GM21423 (cell line): Measurements from ENCODE around the gene VWA5B2.

Experiments
- ATAC-seq: cut with Tn5 transposase; IDR thresholded peaks from one replicate; pipeline ENCODE4 v1.9.1; 2021; ENCODE audit warnings: mild to moderate bottlenecking, moderate library complexity; ENCODE audit not compliant: unreplicated experiment

The VWA5B2 gene

DNA sequence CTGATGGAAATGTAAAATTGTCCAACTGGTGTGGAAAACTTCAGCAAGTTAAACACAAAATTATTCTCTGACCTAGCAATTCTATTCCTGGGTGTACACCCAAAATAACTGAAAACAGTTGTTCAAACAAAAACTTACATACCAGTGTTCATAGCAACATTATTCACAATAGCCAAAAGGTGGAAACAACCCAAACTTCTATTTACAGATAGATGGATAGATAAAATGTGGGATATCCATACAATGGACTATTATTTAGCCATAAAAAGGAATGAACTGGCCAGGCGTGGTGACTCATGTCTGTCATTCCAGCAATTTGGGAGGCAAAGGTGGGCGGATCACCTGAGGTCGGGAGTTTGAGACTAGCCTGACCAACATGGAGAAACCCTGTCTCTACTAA lies 6.9 kb upstream of the VWA5B2 start:
- ATAC-seq: no peak

DNA sequence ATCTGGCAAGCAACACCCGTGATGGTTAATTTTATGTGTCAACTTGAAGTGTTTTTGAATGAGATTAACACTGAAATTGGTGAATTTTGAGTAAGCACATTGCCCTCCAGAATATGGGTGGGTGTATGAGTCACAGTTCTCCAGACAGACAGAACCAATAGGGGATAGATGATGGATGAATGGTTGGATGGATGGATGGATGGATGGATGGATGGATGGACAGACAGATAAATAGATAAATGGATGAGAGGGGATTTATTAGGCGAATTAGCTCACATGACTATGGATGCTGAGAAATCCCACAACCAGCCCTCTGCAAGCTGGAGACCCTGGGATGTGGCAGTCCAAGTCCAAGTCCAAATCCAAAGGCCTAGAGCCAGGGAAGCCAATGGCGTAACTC lies 5.4 kb upstream of the VWA5B2 start:
- no peak for ATAC-seq

DNA sequence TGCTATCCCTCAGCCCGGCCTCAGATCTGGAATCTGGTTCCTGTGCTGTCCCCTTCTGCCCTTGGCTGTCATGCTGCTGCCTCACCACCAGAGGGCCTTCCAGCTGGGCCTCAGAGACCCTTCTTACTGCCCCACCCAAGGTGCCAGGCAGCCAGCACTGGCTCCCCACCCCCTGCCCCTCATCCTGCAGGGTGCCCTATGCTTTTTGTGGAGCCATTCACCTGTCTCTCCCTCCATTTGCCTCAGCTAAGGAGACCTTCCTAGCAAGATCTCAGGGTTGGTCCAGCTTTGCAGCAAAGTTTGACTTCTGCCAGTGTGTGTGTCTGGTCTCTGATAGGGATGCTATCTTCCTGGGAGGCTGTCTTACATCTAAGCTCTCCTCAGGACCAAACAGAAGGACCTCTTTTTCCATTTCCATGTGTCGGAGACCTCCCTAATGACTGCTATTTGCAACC lies 1.9 kb upstream of the VWA5B2 start:
- no peak for ATAC-seq

DNA sequence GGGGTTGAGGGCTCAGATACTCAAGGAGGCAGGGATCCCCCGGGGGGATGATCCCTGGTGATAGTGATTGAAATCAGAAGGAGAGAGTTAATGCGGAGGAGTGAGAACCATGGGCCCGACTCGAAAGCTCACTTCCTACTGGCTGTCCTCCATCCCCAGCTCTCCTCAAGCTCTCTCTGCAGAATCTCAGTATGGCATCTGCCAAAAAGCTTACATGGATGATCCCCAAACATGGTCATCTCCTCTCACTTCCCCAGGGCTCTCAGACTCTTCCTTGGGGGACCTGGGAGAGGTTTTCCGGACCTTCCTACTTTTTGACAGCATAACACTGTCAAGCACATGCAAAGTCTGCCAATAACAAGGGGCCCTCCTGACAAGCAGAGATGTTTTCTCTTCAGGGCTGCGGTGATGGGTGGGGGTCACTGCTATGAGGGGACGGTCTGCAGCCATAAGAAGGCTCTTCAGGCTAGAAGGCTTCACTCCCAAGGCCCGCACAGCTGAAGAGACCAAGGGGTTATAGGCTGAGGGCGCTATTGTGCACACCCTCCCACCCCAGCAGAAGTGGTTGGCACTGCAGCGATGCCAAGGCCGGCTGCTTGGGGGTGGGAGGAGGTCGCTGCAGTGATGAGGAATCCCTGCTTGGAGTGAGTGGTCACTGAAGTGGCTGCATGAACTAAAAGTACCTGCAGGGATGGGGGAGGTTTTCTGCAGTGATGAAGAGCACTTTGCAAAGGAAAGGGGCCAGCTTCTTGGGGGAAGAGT lies 828 bp upstream of the VWA5B2 start:
- no peak for ATAC-seq

DNA sequence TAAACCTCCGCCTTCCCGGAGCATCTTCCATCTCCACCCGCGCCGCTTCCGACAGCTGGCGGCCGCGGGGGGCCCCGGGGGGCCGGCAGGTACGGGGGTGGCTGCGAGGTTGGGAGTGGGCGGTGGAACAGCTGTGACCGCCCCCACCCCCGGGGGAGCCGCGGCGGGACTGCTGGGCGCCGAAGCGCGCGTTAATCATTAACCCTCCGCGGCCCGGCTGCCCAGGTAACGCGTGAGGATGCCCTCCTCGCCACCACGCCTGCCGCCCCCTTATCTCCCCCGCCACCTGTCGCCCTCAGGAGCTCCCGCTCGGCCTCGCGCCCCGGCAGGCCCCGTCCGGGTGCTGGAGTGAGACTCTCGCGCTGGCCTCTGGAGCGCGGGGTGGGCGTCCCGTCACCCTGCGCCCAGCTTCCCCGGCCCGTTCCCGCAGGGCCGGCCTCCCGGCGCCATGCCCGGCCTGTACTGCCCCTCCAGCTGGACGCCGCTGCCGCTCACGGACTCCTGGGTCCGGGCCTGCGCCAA lies 757 bp downstream of the VWA5B2 start:
- ATAC-seq: no peak

DNA sequence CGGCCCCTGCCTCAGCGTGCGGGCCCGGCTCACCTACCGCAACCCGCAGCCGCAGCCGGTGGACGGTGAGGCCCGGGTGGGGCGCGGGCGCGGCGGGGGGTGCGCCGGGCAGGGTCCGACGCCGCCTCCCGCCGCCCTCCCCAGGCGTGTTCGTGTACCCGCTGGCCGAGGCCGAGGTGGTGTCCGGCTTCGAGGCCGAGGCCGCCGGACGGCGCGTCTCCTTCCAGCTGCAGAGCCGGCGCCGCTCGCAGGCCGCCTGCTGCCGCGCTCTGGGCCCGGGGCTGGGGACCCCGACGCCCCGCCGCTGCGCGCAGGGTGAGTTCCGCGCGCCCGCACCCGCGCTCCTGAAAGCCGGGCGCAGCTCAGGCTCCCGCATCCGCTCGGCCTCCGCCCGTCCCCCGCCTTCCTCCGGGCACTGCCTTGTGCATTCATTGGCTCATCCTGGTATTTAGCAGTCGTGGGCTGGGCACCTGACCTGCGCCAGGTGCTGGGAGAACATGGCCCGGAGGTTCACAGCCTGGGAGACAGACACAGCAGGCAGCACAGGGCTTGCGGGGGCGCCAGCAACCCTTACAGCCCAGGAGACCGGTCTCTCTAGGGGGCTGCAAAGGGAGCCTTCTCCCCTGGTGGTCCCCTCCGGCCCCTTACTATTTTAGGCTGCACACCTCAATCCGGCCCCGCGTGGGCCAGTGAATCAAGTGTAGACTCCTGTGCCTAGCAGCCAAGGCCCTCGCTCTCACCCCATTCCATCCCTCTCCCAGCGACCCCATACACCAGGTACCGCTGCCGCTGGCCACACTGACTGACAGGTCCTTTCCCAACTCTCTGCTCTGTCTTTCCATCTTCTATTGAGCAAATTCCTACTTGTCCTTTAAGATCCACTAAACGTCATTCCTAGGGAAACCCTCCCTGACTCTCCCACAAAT lies 1.5 kb downstream of the VWA5B2 start:
- no peak for ATAC-seq

DNA sequence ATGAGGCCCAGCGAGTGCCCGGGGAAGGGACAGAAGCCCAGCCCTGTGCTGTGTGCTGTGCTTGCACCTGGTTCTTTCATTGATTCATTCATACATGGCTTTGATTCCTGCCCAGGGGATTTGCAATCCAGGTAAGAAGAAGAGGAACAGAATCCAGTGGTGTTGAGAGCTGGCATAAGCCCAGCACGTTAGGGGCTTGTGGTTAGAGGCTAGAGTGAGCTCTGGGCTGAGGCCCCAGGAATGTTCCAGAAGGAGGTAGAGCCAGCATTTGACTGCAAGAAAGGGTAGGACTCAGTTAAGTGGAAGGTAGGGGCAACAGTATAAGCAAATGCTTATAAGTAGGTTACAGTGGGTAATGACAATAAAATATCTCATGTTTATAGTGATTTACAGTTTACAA lies 2.3 kb downstream of the VWA5B2 start:
- no peak for ATAC-seq

DNA sequence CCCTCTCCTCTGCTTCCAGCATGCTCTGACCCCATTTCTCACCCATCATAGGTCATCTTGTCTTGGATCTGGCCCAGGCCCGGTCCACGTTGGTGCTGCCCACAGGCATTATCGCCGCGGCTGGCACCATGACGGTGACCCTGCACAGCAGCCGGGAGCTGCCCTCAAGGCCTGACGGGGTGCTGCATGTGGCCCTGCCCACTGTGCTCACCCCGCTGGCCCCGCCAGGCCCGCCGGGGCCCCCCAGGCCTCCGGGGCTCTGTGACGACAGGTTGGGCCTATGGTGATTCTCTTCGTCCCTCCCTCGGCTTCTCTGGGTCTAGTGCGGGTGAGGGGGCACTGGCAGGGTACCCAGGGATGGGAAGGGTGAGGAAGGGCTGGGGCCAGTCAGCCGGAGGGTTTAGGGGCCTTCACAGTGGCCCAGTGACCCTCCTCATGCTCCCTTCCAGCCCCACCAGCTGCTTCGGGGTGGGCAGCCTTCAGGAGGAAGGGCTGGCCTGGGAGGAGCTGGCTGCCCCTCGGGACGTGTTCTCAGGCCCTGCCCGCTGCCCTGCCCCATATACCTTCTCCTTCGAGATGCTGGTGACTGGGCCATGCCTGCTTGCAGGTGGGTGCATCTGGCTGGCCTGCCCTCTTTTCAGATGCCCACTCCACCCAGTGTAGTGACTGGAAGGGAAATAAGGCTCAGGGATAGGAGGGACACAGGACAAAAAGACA lies 3.9 kb downstream of the VWA5B2 start:
- ATAC-seq: no peak

DNA sequence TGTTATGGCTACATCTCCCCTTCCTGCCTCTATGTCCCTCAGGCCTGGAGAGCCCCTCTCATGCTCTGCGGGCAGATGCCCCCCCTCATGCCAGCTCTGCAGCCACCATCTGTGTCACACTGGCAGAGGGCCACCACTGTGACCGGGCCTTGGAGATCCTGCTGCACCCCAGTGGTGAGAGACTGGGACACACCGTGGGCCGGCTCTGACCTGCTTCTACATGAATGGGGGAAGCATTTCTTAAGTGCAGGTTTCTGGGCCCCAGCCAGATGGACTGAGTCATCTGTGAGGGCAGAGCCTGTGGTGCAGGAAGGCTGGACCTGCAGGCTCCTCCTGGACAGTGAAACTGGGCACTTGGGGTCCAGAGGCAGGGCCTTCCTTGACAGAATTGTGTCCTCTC lies 4.8 kb downstream of the VWA5B2 start:
- ATAC-seq: no peak

DNA sequence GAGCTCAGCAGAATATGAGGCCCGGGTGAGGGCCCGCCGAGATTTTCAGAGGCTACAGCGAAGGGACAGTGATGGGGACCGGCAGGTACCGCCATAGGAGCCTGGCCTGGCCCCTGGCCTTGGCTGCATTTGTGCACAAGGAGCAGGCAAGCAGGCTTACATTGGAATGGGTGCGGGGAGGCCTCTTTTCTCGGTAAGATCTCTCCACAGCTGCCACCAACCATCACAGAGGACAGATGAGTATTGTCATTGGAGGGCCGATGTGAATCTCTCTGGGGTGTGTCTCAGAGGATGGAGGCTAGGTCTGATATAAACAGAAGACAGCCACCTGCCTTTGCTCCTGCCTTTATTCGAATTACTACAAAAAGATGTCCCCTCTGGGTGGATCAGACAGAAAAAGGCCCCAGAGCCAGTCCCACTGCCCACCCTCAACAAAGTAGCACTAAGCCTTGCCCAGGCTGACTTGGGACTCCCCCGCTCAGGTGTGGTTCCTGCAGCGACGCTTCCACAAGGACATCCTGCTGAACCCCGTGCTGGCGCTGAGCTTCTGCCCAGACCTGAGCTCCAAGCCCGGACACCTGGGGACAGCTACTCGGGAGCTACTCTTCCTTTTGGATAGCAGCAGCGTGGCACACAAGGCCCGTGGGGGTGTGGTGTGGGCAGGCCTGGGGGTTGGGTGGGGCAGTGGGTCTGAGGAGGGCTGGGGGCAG lies 5.4 kb downstream of the VWA5B2 start:
- ATAC-seq: no peak

DNA sequence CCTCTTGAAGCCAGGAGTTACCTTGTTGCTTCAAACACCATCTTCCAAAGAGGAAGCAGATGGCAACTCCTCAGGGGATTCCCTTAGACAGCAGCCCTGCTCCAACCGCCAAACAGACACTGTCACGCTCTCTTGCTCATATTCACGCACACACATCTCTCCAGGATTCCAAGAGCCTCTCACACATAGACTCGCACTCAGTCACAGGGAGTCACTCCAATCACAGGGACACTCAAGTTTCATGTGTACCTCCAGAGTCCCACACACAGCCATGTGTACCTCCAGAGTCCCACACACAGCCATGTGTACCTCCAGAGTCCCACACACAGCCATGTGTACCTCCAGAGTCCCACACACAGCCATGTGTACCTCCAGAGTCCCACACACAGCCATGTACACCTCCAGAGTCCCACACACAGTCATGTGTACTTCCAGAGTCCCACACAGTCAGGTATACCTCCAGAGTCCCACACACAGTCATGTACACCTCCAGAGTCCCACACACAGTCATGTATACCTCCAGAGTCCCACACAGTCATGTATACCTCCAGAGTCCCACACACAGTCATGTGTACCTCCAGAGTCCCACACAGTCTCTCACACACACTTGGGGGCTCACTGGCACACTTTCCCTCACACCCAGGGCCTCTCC lies 6.1 kb downstream of the VWA5B2 start:
- ATAC-seq: no peak

DNA sequence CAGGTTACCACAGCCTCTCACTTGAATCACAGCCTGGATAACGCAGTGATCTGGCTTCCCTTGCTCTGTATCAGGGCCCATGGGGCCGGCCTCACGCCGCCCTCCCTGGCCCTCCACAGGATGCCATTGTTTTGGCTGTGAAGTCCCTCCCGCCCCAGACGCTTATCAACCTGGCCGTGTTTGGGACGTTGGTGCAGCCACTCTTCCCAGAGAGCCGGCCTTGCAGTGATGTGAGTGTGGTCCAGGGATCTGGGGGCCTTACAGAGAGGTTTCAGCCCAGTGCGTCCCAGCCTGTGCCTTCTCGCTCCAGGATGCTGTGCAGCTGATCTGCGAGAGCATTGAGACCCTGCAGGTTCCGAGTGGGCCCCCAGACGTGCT lies 6.6 kb downstream of the VWA5B2 start:
- ATAC-seq: no peak

DNA sequence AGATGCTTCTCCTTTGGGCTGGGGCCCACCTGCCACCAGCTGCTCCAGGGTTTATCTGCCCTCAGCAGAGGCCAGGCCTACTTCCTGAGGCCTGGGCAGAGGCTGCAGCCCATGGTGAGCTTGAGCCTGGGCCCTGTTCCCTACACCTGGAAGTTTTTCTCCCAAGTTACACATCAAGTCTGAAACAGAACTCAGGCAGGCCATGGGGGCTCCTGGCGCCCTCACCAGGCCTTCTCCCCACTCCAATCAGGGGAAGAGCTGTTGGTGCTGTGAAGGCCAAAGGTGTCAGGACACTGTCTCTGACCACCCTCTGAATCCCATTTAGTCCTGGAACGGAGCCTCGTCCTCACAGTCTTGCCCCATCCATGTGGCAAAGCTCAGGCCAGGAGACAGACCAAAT lies 7.3 kb downstream of the VWA5B2 start:
- ATAC-seq: no peak

DNA sequence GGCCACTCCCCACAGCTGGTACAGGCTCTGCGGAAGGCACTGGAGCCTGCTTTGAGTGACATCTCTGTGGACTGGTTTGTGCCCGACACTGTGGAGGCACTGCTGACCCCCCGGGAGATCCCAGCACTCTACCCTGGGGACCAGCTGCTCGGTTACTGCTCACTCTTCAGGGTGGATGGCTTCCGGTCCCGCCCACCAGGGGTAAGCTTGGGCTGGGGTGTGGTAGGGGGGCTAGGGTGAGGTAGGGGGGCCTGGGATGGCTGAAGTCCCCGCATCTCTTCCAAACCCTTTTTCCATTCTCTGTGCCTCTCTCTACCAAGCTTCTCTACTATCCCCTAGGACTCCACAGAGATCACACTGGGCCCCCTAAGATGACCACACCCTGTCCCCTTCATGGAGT lies 7.8 kb downstream of the VWA5B2 start:
- no peak for ATAC-seq

DNA sequence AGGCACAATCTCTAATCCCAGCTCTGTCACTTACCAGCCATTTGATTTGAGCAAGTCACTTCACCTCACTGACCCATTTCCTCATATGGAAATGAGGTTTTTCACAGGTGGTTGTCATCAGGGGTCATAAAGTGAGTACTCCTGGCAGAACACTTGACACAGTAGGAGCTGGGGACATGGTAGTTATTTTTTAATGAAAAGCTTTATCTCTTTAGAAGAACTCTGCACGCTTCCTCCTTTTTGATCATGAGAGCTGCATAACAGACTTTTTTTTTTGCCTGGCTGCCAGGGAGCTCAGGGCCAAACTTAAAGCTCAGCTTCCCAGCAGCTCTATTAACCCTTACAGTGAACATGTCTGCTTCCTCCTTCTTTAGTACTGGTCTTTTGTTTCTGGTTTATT lies 8.4 kb downstream of the VWA5B2 start:
- ATAC-seq: no peak

DNA sequence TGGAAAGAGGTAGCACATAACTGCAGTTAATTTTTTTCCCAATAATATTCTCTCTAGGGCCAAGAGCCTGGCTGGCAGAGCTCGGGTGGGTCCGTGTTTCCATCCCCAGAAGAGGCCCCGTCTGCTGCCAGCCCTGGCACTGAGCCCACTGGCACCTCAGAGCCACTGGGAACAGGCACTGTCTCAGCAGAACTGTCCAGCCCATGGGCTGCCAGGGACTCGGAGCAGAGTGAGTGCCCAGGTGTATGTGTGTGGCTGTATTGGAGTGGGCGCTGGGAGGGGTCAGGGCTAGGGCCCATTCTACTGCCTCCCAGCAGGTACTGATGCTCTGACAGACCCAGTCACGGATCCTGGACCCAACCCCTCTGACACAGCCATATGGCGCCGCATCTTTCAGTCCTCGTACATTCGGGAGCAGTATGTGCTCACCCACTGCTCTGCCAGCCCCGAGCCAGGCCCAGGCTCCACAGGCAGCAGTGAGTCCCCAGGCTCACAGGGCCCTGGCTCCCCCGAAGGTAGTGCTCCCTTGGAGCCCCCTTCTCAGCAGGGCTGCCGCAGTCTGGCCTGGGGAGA lies 8.9 kb downstream of the VWA5B2 start:
- no peak for ATAC-seq

DNA sequence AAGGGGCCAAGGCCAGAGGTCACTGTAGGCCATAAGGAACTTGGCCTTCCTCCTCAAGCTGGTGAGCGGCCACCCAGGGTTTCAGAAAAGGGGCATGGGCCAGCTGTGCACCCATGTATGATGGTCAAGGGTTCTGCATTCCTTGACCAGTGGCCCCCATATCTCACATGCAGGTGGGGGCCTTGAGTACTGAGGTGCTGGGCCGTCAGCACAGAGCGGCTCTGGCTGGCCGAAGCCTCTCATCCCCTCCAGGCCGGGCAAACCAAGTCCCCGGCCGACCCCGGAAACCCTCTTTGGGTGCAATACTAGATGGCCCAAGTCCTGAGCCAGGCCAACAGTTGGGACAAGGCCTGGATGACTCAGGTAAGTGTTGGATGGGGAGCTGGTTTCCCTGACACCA lies 9.8 kb downstream of the VWA5B2 start:
- no peak for ATAC-seq

DNA sequence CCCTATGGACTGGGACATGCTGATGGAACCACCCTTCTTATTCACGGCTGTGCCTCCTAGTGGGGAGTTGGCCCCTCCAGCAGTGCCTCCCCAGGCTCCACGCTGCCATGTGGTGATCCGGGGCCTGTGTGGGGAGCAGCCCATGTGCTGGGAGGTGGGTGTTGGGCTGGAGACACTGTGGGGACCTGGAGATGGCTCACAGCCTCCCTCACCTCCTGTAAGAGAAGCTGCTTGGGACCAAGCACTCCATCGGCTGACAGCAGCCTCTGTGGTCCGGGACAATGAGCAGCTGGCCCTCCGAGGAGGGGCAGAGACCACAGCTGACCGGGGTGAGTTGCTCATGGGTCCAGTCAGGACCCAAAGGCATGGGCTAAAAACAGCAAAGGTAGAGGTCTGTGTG lies 10.3 kb downstream of the VWA5B2 start:
- ATAC-seq: no peak

DNA sequence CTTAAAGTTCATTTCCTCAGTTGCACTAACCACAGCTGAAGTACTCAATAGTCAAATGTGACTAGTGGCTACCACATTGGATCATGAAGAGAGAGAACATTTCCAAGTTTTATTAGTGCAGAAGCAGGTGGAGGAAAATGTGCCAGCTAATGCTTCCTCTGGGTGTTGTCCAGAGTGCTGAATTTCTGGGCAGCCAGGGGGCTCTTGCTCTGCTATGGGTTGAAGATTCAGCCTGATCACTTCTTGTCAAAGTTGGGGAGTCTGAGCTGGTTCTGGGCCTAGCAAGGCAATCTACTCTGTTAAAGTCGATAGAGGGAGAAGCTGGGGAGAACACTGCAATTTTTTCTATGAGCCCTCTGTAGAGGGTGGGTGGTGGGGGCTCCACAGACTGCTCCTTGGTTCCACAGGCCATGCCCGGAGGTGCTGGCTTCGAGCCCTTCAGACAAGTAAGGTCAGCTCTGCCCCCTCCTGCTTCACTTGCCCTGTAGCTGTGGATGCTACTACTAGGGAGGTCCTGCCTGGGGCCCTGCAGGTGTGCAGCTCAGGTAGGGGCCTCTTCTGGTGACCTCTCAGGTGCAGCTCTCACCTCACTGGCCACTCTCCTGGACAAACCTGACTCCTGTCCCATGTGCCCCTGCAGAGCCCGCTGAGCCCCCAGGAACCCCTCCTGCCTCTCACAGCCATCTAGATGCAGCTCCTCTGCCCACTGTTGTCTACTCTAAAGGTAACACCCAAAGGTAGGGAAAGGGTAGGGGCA lies 11.2 kb downstream of the VWA5B2 start:
- ATAC-seq: no peak
